GM21619 (cell line): ENCODE measurements around the gene GSTA5.
"Not testable (repeated sequence)": the region's sequence is repeated elsewhere in the genome, so short reads cannot be mapped to it uniquely, and the experiment has no call there.

ENCODE experiments used
- ATAC-seq: cut with Tn5 transposase; IDR thresholded peaks from one replicate; pipeline ENCODE4 v1.9.1; 2021; ENCODE audit not compliant: unreplicated experiment

Gene GSTA5

DNA sequence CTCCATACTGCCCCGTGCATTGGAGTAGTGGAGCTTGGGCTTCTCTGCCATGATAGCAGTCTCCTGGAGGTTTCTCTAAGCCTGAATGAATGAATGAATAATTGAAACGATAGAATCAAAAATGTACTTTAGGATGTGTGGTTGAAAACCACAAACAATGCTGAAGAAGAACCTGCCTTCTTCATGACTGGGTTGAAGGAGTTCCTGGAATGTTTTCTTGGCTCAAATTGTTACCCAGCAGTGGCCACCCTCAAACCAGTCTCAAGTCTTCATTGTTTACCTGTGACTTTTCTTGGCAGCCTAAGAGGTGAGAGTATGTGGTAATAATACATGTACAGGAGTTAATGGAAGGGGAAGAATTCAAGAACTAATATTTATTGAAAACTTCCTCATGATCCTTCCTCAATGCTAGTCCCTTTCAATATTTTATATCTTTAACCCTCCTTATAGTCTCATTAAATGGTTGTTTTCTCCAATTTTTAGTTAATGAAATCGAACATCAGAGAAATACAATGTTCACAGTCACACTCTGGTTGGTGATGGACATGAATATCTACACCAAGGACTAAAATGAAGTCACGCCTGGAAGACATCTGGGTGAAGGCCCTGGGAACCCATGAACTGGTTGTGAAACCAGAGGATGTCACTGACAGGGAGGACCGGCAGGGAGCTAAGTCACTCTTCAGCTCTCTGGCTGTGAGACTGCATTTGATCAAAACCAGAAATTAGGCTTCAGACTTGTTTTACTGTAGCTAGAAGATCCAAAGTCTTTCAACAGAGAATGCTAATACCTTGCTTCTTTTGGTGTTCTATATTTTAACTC, at the start of gene GSTA5:
TSS of gene GSTA5 (minus strand) at position 51 of the 823 bp plus-strand sequence.
- no peak for ATAC-seq

GRCh38 chr6:52890018-52890417, 49.4 kb upstream of the GSTA5 start:
- no peak for ATAC-seq

GRCh38 chr6:52887910-52888524, 47.4 kb upstream of the GSTA5 start:
- ATAC-seq, result no peak

DNA sequence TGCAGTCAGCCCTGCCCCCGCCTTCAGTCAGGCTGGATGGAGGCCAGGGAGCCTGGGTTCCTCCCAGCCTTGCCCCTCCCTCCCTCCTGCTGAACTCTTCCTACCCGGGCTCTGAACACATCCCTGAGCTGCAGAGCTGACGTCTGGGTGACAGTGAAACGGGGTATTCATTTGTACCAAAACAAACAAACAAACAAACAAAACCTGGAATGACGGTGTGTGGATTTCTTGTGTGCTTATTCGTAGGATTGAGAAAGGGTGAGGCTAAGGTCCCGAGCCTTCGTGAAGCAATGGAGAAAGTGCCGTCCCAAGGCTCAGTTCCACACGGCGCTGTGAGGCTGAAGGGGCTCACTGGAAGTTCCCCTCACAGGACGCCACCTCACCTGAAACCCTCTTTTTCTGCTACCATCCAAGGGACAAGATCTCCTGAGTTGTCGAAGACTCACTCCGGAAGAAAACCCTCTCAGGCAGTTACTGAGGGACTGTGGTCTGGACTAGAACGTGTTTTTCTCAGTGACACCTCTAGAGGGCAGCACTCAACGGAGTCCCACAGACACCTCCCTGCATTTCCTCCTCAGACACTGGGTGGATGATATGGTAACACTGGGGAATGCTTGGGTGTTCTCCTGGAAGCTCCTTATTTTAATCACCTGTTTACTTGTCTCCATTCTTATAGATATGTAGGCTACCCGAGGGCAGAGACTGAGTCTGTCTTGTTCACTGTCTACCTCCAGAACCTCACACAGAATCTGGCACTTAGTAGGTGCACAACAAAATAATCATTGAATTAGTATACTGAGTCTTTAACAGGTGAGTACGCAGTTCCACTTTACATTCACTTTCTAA, 41.6 kb upstream of the GSTA5 start:
- ATAC-seq, result peak; percentile 100

GRCh38 chr6:52881662-52881995, 41.0 kb upstream of the GSTA5 start:
- no peak for ATAC-seq

DNA sequence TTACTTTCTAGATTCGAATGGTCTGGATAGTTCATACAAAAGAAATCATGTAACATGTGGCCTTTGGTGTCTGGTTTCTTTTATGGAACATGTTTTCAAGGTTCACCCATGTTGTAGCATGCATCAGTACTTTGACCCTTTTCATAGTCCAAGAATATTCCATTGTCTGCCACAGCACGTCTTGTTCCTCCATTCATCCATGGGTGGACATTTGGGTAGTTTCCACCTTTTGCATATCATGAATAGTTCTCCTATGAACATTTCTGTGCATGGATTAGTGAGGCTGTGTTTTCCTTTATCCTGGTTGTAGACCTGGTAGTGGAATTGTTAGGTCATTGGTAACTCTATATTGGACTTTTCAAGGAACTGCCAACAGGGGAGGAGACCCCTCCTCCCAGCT, 37.2 kb upstream of the GSTA5 start:
- no peak for ATAC-seq

GRCh38 chr6:52877168-52877567, 36.6 kb upstream of the GSTA5 start:
- no peak for ATAC-seq

- ATAC-seq, result no peak
Measured at GRCh38 chr6:52876056-52876787, 35.6 kb upstream of the GSTA5 start.

DNA sequence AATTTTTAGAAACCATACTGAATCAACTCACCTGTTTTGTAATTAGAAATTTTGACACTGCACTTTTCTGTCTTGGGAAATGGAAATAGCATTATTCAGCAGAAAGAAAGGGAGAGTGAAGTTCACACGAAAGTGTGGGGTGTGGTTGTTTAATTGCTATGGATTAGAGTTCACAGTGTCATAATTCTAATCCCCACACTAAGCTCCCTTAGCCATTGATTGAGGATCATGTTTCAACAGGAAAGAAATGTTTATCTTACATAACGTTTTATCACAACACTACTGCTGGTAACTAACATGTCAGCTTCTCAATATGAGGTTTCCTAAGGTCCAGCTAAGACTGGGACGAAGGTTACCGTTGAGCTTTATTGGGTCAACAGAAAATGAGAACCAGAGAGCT, 31.4 kb upstream of the GSTA5 start:
- ATAC-seq, result no peak

DNA sequence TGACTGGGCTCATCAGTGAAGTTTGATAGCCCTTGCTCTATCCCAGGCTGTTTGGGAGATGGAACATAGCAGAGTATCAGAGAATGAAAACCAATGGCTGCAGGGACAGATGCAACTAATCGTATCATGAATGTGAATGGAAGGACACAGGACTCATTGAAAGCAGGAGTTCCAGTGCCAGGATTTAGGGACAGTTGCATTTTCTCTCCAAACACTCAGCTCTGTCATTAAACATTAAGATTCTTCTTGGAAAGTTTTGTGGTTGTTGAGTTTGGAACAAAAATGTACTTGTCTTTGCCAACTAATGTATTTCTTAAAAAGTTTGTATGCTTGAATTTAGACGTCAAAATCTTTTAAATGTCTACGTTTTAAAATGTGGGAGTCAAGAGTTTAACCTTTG, 31.0 kb upstream of the GSTA5 start:
- no peak for ATAC-seq

- ATAC-seq, result not testable (repeated sequence)
Measured at GRCh38 chr6:52870335-52871091, 29.9 kb upstream of the GSTA5 start.

- not testable (repeated sequence) for ATAC-seq
Measured at GRCh38 chr6:52868899-52869298, 28.3 kb upstream of the GSTA5 start.

GRCh38 chr6:52868240-52868639, 27.6 kb upstream of the GSTA5 start:
- ATAC-seq, result no peak

DNA sequence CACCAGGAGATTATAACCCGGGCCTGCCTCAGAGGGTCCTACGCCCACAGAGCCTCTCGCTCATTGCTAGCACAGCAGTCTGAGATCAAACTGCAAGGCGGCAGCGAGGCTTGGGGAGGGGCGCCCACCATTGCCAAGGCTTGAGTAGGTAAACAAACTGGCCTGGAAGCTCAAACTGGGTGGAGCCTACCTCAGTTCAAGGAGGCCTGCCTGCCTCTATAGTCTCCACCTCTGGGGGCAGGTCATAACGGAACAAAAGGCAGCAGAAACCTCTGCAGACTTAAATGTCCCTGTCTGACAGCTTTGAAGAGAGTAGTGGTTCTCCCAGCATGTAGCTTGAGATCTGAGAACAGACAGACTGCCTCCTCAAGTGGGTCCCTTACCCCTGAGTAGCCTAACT, 20.5 kb upstream of the GSTA5 start:
- ATAC-seq, result not testable (repeated sequence)

GRCh38 chr6:52858416-52858815, 17.8 kb upstream of the GSTA5 start:
- no peak for ATAC-seq

- ATAC-seq, result not testable (repeated sequence)
Measured at GRCh38 chr6:52856137-52856536, 15.5 kb upstream of the GSTA5 start.

DNA sequence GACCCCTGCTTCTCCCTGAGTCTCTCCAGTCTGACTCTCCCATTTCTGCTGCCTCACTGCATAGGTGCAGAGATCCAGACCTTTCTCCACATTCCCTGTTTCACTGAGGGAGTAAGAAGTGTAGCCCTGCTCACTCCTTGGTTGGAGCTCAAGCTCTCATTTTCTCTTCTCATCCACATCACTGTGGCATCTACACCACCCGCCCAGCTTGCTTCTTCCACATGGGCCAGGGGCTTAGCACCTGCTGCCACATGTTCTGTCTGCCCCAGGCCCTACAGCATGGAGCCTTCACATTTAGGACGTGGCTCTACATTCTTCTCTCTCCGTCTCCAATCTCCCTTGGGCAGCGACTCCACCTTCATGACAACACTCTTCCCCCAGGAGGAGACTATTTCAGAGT, 8.5 kb upstream of the GSTA5 start:
- no peak for ATAC-seq

DNA sequence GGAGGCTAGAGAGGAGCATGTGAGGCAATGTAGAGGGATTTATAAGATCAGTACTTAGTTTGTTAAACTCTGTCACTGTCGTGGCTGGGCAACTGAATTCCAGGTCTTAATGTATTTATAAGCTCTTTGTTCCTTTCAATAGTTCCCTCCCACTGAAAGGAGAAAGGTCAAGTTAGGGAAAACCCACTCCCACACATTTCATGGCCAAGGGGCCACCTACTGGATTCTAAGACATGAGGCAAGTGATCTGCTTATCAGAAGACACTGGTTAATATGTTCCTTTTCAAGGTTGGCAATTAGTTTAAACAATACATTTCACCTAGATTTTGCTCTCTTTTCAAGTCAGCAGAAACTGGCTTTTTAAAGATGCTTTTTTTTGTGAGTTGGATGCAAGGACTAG, 5.4 kb upstream of the GSTA5 start:
- no peak for ATAC-seq

DNA sequence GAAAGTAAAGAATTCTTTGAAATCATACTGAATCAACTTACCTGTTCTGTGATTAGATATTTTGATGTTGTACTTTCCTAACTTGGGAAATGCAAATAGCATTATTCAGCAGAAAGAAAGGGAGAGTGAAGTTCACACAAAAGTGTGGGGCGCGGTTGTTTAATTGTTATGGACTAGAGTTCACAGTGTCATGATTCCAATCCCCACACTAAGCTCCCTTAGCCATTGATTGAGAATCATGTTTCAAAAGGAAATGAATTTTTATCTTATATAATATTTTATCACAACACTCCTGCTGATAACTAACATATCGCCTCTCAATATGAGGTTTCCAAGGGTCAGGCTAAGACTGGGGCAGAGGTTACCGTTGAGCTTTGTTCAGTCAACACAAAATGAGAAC, 3.0 kb upstream of the GSTA5 start:
- no peak for ATAC-seq
